Smooth muscle cell (in vitro differentiated cells): Measurements from ENCODE around the gene CNGB1. TPM values are rescaled to one million over a fixed set of nuclear protein-coding genes. Genes with fewer than 3 reads are reported as not detected.

Source experiments
- DNase-seq: peaks from one replicate; lab custom pipeline; 2025; ENCODE audit not compliant: unreplicated experiment; lab: John Stamatoyannopoulos, UW
- H2AFZ ChIP-seq: fragments of 200-600 bp; sonication (generic); 2 replicates; pipeline ENCODE4 v1.6.0; 2016; ENCODE audit warnings: antibody characterized with exemption, low read depth, mild to moderate bottlenecking
- H3F3A ChIP-seq: fragments of 200-600 bp; sonication (generic); 2 replicates; pipeline ENCODE4 v1.6.0; 2017; ENCODE audit warnings: antibody characterized with exemption, low read depth
- H3K27ac ChIP-seq: fragments of 200-600 bp; sonication (generic); 2 replicates; pipeline ENCODE4 v1.5.1; 2016; ENCODE audit warnings: low read depth, mild to moderate bottlenecking
- H3K27me3 ChIP-seq: fragments of 200-600 bp; sonication (generic); 2 replicates; pipeline ENCODE4 v1.6.1; 2016; ENCODE audit warnings: low read depth, mild to moderate bottlenecking
- H3K36me3 ChIP-seq: fragments of 200-600 bp; sonication (generic); 2 replicates; pipeline ENCODE4 v1.5.1; 2016; ENCODE audit warnings: low read depth
- H3K4me1 ChIP-seq: fragments of 200-600 bp; sonication (generic); 2 replicates; pipeline ENCODE4 v1.5.1; 2016; ENCODE audit warnings: low read depth
- H3K4me2 ChIP-seq: fragments of 200-600 bp; sonication (generic); 2 replicates; pipeline ENCODE4 v1.6.0; 2016; ENCODE audit warnings: mild to moderate bottlenecking
- H3K4me3 ChIP-seq: fragments of 200-600 bp; sonication (generic); 2 replicates; pipeline ENCODE4 v1.5.1; 2016; ENCODE audit warnings: mild to moderate bottlenecking
- H3K79me2 ChIP-seq: fragments of 200-600 bp; sonication (generic); 2 replicates; pipeline ENCODE4 v1.6.0; 2016; ENCODE audit warnings: low read depth, mild to moderate bottlenecking
- H3K9ac ChIP-seq: fragments of 200-600 bp; sonication (generic); 2 replicates; pipeline ENCODE4 v1.6.0; 2016; ENCODE audit warnings: low read depth
- H3K9me3 ChIP-seq: fragments of 200-600 bp; sonication (generic); replicated peaks from 2 replicates; pipeline ENCODE4 v1.5.1; 2016; ENCODE audit warnings: low read depth
- H4K20me1 ChIP-seq: fragments of 200-600 bp; sonication (generic); 2 replicates; pipeline ENCODE4 v1.6.0; 2016; ENCODE audit warnings: low read depth
- CTCF ChIP-seq: fragments of 200-600 bp; sonication (generic); IDR thresholded peaks from 2 replicates; pipeline ENCODE4 v1.5.1; 2017; ENCODE audit warnings: borderline replicate concordance, mild to moderate bottlenecking, antibody characterized with exemption; ENCODE audit not compliant: insufficient read depth, poor library complexity, severe bottlenecking
- WGBS: methylation state at CpG from one replicate; pipeline ENCODE4 v1.1.7; 2016; ENCODE audit warnings: low lambda C conversion rate; 5-methylcytosine and 5-hydroxymethylcytosine counted together
- polyA plus RNA-seq: library from polyadenylated mRNA; unstranded; fragments of >200 nt; fragmentation: Nextera tagmentation; extraction: Ambion mirVana; gene quantifications from 2 replicates; pipeline ENCODE4 v1.2.1, GENCODE V29; 2016
- total RNA-seq: library from RNA; depleted of rRNA; stranded (reverse); fragments of >200 nt; gene quantifications from 2 replicates; pipeline ENCODE4 v1.2.3, GENCODE V29; 2014

CNGB1 gene
- total and polyA plus RNA-seq, 2 experiments from 2014 or later = not detected

DNA sequence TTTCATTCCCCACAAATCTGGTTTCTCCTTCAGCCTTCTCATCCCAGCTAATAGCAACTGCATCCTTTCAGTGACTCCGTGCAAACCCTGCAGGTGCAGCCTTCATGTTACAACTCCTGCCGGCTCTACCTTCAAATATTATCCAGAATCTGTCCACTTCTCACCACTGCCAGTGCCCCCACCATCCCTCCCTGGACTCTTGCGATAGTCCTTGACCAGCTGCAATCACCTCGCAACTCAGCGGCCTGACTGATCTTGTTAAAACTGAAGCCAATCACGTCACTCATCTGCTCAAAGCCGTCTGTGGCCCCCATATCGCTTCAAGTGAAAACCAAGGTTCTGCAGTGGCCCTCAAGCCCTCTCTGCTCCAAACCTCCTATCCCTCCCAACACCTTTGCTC, 125.8 kb downstream of the CNGB1 start:
- Histone ChIP-seq H4K20me1 (no peaks in the 10 kb centered on the region), H3K9ac (no peak overlapping the region), H3F3A (no peaks in the 10 kb centered on the region), H3K27ac (no peak overlapping the region), H3K36me3 (no peaks in the 10 kb centered on the region), H3K4me3 (no peak overlapping the region), H3K4me1 (peaks cover 4% of the 10 kb centered on the region), H3K27me3 (peaks cover 8% of the 10 kb centered on the region), H3K79me2 (no peaks in the 10 kb centered on the region), H3K9me3 (no peaks in the 10 kb centered on the region), H2AFZ (no peak overlapping the region), H3K4me2 (no peak overlapping the region)
- WGBS = 82% methylated on average over 8 of the region's 8 CpGs
- no peak for TF ChIP-seq CTCF
- DNase-seq = no peak

DNA sequence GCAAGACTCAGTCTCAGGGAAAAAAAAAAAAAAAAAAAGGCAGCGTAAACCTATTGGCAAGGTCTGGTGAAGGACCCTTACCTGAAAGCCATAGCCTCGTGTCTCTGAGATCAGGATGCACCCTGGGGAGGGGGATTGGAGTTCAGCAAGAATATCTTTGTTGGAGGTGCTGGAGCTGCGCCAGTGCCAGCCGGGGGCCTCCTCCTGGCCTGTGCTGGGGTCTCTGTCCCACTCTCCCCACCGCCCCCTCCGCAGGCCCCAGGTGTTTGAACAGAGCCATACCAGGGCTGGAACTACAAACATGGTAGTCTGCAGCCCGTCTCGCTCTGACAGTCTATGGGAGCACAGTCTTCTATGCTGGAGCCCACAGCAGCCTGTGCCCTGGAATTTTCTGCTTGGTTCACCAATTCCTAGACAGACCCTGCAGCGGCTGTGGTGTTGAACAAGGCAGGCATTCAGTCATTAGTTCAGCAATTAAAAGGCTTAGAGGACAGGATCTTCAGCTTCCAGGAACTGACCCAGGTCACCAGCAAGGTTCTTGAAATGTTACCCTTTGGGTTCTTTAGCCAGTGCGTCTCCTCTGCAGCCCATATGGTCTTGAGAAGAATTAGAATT, 126.4 kb downstream of the CNGB1 start:
- DNase-seq = no peak
- Histone ChIP-seq H3K27ac (no peak overlapping the region), H3K9ac (no peak overlapping the region), H3K36me3 (no peaks in the 10 kb centered on the region), H4K20me1 (no peaks in the 10 kb centered on the region), H3K9me3 (no peaks in the 10 kb centered on the region), H3K27me3 (peaks cover 8% of the 10 kb centered on the region), H3K4me2 (no peak overlapping the region), H3K4me1 (peaks cover 4% of the 10 kb centered on the region), H2AFZ (no peak overlapping the region), H3F3A (no peaks in the 10 kb centered on the region), H3K79me2 (no peaks in the 10 kb centered on the region), H3K4me3 (no peak overlapping the region)
- 86% methylated on average over 10 of the region's 10 CpGs for WGBS
- TF ChIP-seq CTCF = no peak

DNA sequence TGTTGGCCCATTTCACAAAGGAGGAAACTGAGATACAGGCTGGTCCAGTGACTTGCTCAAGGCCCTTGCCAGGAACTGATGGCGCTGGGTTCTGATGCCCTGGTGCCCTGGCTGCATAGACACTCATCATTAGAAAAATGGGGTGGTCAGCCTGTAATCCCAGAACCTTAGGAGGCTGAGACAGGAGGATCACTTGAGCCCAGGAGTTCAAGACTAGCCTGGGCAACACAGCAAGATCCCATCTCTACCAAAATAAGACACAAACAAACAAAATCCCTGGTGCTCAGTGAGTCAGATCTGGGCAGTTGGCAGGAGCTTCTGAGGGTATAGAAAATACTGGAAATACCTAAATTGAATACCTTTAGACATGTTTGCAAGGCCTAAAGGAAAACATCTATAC, 127.5 kb downstream of the CNGB1 start:
- WGBS = 100% methylated on average over 1 of the region's 1 CpG
- Histone ChIP-seq H3K4me1 (peaks cover 4% of the 10 kb centered on the region), H3F3A (no peaks in the 10 kb centered on the region), H3K36me3 (no peaks in the 10 kb centered on the region), H2AFZ (no peak overlapping the region), H3K9me3 (no peaks in the 10 kb centered on the region), H3K27me3 (peaks cover 8% of the 10 kb centered on the region), H3K4me2 (no peak overlapping the region), H4K20me1 (no peaks in the 10 kb centered on the region), H3K4me3 (no peak overlapping the region), H3K9ac (no peak overlapping the region), H3K79me2 (no peaks in the 10 kb centered on the region), H3K27ac (no peak overlapping the region)
- TF ChIP-seq CTCF = no peak
- DNase-seq = no peak

GRCh38 chr16:57842601-57843000, 128.3 kb downstream of the CNGB1 start:
- H3K27me3 ChIP-seq = peaks cover 8% of the 10 kb centered on the region
- no peak overlapping the region for H3K4me2 ChIP-seq
- H3F3A ChIP-seq = no peaks in the 10 kb centered on the region
- no peak overlapping the region for H3K9ac ChIP-seq
- 86% methylated on average over 5 of the region's 5 CpGs for WGBS
- H3K79me2 ChIP-seq = no peaks in the 10 kb centered on the region
- no peak overlapping the region for H2AFZ ChIP-seq
- no peak for TF ChIP-seq CTCF
- no peaks in the 10 kb centered on the region for H3K9me3 ChIP-seq
- no peaks in the 10 kb centered on the region for H3K36me3 ChIP-seq
- no peak overlapping the region for H3K4me3 ChIP-seq
- H3K4me1 ChIP-seq = peaks cover 4% of the 10 kb centered on the region
- no peak overlapping the region for H3K27ac ChIP-seq
- no peak for DNase-seq
- no peaks in the 10 kb centered on the region for H4K20me1 ChIP-seq
